ENCODE measurements around the gene AUTS2. TPM values are rescaled to one million over a fixed set of nuclear protein-coding genes. Genes with fewer than 3 reads are reported as not detected.

The AUTS2 gene
- total and polyA plus RNA-seq, 2 donors (not counting 1 experiment from before 2014, with no cell fraction given): 0.60 to 9.1 TPM

- Histone ChIP-seq H3K9me3 (ENCODE audit: control insufficient read depth, insufficient read depth, low read depth, low read length) (no peaks in the 10 kb centered on the region), H4K20me1 (ENCODE audit: control insufficient read depth, extremely low read depth, insufficient read depth, low read length) (no peaks in the 10 kb centered on the region), H3K4me3 (replicated peaks in 1 of 4; ENCODE audit: control extremely low read depth in 1 of 4, insufficient read depth in 1 of 4, low read depth in 3 of 4, low read length in 4 of 4) (no peak overlapping the region), H2AFZ (ENCODE audit: low read length) (no peak overlapping the region), H3K4me2 (ENCODE audit: extremely low read depth, insufficient read depth, low read length) (no peak overlapping the region), H3K27me3 (ENCODE audit: control insufficient read depth, insufficient read depth, low read length) (no peaks in the 10 kb centered on the region), H3K4me1 (ENCODE audit: control insufficient read depth, extremely low read depth, insufficient read depth, low read length) (no peaks in the 10 kb centered on the region), H3K27ac (ENCODE audit: insufficient read depth, low read length) (no peak overlapping the region), H3K9ac (ENCODE audit: insufficient read depth, low read length) (no peak overlapping the region), H3K36me3 (ENCODE audit: control insufficient read depth, insufficient read depth, low read length) (no peaks in the 10 kb centered on the region), H3K79me2 (ENCODE audit: control insufficient read depth, insufficient read depth, low read length) (no peaks in the 10 kb centered on the region)
- TF ChIP-seq CTCF (conservative IDR thresholded peaks at IDR 0.05 in 1 of 2, IDR thresholded peaks at IDR 0.05 in 1 of 2; ENCODE audit: low read depth in 1 of 2, low read length in 2 of 2) (no peak), EZH2 (IDR thresholded peaks at IDR 0.05; ENCODE audit: low read length, missing control alignments) (no peak)
- DNase-seq (ENCODE audit: low read depth in 2 of 2): no peak
These were observed 556.4 kb downstream of the AUTS2 start for GRCh38 chr7:70154521-70155180.

DNA sequence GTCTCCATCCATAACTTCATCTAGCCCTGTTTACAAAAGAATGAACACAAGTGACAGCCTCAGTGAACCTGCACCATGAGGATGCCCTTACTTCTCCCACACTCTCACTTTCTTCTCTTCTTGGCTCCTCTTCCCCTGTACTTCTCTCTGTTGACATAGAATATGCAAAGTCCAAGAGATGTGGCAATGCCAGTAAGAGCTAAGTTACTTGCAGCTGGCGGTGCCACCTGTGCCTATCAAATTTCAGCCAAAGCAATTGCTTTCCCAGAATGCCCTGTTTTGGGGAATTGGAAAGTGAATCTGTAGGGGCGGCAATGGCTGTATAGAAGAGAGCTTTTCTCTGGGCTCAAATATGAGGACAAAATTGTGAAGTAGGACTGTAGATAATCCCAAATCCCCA is 557.8 kb downstream of the AUTS2 start:
- H3K4me2 ChIP-seq (ENCODE audit: extremely low read depth, insufficient read depth, low read length): no peak overlapping the region

DNA sequence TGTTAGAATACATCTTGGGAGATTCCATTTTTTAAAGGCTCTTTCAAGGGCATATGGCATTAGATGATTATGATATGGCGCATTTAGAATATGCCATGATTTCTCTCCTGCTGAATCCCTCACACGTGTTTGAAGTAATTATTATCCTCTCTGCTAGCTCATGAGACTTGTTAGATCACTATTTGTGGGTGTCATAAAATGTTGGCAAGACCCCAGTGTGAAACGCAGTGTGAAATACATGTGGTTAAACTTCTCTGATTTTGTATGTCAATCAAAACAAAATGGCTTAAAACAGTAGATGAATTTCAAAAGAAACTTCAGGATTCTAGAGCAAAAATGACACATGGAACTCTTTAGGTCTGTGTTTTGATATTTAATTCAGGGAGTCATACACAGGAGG is 560.8 kb downstream of the AUTS2 start:
- H2AFZ ChIP-seq (ENCODE audit: low read length): no peak overlapping the region
- no peak overlapping the region for H3K9ac ChIP-seq (ENCODE audit: insufficient read depth, low read length)
- no peaks in the 10 kb centered on the region for H3K9me3 ChIP-seq (ENCODE audit: control insufficient read depth, insufficient read depth, low read depth, low read length)
- no peak for DNase-seq (ENCODE audit: low read depth in 2 of 2)
- H3K4me2 ChIP-seq (ENCODE audit: extremely low read depth, insufficient read depth, low read length): no peak overlapping the region
- H3K4me1 ChIP-seq (ENCODE audit: control insufficient read depth, extremely low read depth, insufficient read depth, low read length): no peaks in the 10 kb centered on the region
- H3K27me3 ChIP-seq (ENCODE audit: control insufficient read depth, insufficient read depth, low read length): no peaks in the 10 kb centered on the region
- no peaks in the 10 kb centered on the region for H3K79me2 ChIP-seq (ENCODE audit: control insufficient read depth, insufficient read depth, low read length)
- no peaks in the 10 kb centered on the region for H4K20me1 ChIP-seq (ENCODE audit: control insufficient read depth, extremely low read depth, insufficient read depth, low read length)
- no peaks in the 10 kb centered on the region for H3K36me3 ChIP-seq (ENCODE audit: control insufficient read depth, insufficient read depth, low read length)
- no peak overlapping the region for H3K27ac ChIP-seq (ENCODE audit: insufficient read depth, low read length)
- no peak for TF ChIP-seq CTCF (conservative IDR thresholded peaks at IDR 0.05 in 1 of 2, IDR thresholded peaks at IDR 0.05 in 1 of 2; ENCODE audit: low read depth in 1 of 2, low read length in 2 of 2)
- no peak for TF ChIP-seq EZH2 (IDR thresholded peaks at IDR 0.05; ENCODE audit: low read length, missing control alignments)
- H3K4me3 ChIP-seq (replicated peaks in 1 of 4; ENCODE audit: control extremely low read depth in 1 of 4, insufficient read depth in 1 of 4, low read depth in 3 of 4, low read length in 4 of 4): no peak overlapping the region

More for the DNA sequence above, 557.8 kb downstream of the AUTS2 start:
- no peak overlapping the region for H3K27ac ChIP-seq (ENCODE audit: insufficient read depth, low read length)
- H4K20me1 ChIP-seq (ENCODE audit: control insufficient read depth, extremely low read depth, insufficient read depth, low read length): no peaks in the 10 kb centered on the region
- TF ChIP-seq EZH2 (IDR thresholded peaks at IDR 0.05; ENCODE audit: low read length, missing control alignments) (no peak), CTCF (conservative IDR thresholded peaks at IDR 0.05 in 1 of 2, IDR thresholded peaks at IDR 0.05 in 1 of 2; ENCODE audit: low read depth in 1 of 2, low read length in 2 of 2) (no peak)
- H3K79me2 ChIP-seq (ENCODE audit: control insufficient read depth, insufficient read depth, low read length): no peaks in the 10 kb centered on the region
- H3K9me3 ChIP-seq (ENCODE audit: control insufficient read depth, insufficient read depth, low read depth, low read length): no peaks in the 10 kb centered on the region
- H3K4me3 ChIP-seq (replicated peaks in 1 of 4; ENCODE audit: control extremely low read depth in 1 of 4, insufficient read depth in 1 of 4, low read depth in 3 of 4, low read length in 4 of 4): no peak overlapping the region
- no peak overlapping the region for H3K9ac ChIP-seq (ENCODE audit: insufficient read depth, low read length)
- no peaks in the 10 kb centered on the region for H3K36me3 ChIP-seq (ENCODE audit: control insufficient read depth, insufficient read depth, low read length)
- H3K4me1 ChIP-seq (ENCODE audit: control insufficient read depth, extremely low read depth, insufficient read depth, low read length): no peaks in the 10 kb centered on the region
- no peak for DNase-seq (ENCODE audit: low read depth in 2 of 2)
- H2AFZ ChIP-seq (ENCODE audit: low read length): no peak overlapping the region
- H3K27me3 ChIP-seq (ENCODE audit: control insufficient read depth, insufficient read depth, low read length): no peaks in the 10 kb centered on the region
